HG03469 (cell line): ENCODE results near the gene PAPOLA.
A peak's percentile ranks its signal among the peaks of the same experiment; 100 is the strongest.

Source experiments
- ATAC-seq: cut with Tn5 transposase; IDR thresholded peaks from one replicate; pipeline ENCODE4 v1.9.1; 2021; ENCODE audit warnings: mild to moderate bottlenecking, moderate library complexity, moderate number of reproducible peaks; ENCODE audit not compliant: unreplicated experiment

The PAPOLA gene

GRCh38 chr14:96564389-96564788 lies 62.2 kb downstream of the PAPOLA start:
- ATAC-seq = no peak

DNA sequence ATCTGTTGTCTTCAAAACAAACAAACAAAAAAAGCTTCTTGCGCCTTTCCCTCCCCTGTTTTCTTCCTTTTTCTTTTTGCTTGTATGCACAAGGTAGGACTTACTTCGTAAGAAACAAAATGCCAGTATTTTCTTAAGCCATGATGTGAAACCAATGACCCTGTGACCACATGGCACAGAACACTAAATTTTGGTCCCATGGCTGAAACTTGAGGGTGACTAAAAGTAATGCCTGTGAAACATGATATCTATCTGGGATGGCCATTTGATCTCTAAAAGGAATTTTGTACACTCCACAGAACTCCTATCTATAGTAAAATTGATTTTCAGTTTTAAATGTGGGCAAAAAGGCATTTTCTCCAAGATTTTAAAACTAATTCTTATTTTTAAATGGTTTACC lies 63.6 kb downstream of the PAPOLA start:
- no peak for ATAC-seq

GRCh38 chr14:96567289-96567899 lies 65.2 kb downstream of the PAPOLA start:
- no peak for ATAC-seq

DNA sequence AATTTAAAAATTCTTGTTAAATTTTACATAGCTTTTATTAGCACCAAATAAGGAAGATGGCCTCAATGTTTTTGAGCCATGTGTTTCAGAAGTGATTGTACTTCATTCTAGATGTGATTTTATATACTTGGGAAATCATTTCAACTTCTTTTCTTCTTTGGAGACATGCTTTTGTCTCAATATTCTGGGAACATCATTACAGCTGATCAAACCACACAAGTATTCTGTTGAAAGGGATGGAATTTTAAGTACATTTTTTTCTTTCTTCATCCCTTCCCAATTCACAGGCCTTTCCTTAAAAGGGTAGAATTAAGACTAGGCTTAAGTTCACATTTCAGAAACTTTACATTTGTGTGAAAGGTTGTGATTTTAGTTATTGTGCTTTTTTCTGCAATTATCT lies 66.4 kb downstream of the PAPOLA start:
- no peak for ATAC-seq

GRCh38 chr14:96571311-96571710 lies 69.1 kb downstream of the PAPOLA start:
- no peak for ATAC-seq

GRCh38 chr14:96573473-96574100 lies 71.4 kb downstream of the PAPOLA start:
- no peak for ATAC-seq

DNA sequence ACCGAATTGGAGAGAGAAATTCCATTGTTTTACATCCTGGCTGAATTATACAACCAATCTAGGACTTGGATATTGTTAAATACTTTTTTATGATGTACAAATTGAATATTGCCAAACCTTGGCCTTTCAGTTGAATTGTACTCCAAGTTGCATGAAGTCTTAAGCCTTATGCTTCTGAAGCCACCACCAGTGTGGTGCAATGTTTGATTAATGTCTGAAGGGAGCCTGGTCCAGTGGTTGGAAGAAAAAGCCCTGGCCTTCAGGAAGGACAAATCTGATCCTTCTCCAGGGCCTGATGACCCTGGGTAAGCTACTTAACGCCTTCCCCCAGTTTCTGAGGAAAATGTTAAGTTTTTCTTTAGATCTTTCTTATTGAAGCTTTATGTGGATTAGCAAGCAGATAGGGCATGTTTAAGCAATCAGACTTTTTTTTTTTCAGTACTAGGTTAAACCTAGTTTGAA lies 72.0 kb downstream of the PAPOLA start:
- no peak for ATAC-seq

DNA sequence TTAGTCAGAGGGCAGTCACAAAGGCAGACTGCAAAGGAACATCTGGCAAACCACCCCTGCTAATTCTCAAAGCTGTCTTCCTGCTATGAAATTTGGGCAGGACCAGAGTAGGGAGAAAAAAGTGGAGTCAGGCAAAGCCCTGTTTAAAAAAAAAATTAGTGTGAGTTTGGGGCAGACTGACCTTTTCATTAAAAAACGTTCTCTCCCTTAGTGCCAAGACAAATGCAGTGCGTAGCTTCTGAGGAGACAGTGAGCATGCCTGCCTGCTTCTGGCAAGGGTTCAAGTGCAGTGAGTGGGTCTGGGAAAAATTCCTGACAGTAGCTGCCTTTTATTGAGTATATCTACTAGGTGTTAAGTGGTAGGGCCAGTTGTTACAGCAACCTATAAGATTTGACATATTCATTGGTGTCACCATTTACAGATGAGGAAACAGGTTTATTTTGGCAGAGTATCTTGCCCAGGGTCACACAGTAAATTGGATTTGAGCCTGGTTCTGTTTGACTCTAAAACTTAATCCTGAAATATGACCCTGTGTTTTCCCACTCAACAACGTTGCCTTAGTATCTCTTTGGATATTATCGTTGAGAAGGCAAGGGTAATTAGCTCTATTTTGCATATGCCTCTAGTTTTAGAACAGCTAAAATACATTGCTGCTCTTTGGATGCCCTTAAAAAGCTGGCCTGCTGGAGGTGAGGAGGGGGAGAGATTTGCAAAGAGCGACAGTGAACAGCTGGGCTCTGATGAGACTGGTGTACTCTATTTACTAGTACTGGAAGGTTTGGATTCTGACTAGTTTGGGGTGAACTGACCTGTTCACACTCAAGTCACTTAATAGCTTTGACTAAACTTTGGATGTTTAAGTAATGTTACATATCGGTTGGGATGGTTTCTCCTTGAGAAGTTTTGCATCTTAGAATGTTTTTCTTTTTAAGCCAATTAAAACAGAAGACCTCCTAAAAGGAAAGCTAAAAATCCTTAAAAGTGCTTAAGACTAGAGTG lies 72.8 kb downstream of the PAPOLA start:
- no peak for ATAC-seq

- ATAC-seq = no peak
Observed at GRCh38 chr14:96576359-96576758, 74.2 kb downstream of the PAPOLA start.

DNA sequence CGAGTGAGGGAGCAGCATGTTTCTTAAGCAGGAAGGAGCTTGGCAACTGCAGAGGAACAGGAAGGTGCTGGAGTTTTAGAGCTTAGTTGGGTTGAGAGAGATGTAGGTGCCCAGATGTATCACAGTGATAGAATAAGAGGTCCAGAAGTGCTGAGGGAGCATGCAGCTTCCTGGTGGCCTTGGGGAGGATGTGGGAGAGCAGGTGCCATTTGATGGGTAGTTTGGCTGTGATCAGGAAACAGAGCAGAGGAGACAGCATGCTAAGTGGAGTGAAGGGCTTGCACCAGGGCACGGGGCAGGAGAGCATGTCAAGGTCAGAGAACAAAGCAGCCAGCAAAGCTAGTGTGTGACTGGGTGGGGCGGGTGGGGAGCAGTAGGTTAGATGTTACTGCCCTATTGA lies 74.8 kb downstream of the PAPOLA start:
- ATAC-seq = no peak

DNA sequence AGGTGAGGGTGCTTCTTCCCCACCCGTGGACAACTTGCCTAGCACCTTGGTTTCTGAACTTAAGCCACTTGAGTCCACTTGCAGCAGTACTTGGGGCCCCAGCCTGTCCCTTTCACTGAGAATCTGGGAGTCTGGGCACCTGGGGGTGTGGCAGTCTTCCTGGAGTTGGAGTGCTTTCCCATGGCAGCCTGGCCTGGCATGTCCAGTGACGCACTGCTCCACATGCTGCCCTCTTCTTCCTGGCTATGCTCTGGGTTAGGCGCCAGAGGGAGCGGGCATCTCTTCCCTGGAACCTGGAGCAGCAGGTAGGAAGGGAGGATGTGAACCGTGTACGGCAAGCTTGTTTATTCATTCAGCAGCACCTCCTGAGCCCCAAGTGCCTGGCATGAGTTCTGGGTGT lies 76.4 kb downstream of the PAPOLA start:
- no peak for ATAC-seq

DNA sequence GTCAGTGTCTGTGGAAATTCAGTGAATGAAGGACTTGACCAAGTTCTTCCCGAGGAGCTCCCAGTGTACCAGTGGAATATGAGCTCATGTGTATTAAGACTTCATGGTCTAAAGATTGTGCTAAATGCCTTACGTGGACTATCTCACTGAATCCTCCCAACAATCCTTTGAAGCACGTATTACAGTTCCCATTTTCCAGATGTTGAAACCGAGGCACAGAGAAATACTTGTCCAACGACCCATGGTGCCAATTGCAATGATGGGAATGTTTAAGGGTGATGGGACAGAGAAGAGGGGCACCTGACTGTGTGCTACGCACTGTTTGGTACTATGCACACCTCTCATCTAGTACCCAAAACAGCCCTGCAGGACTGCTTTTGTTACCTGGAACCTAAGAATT lies 77.2 kb downstream of the PAPOLA start:
- no peak for ATAC-seq

DNA sequence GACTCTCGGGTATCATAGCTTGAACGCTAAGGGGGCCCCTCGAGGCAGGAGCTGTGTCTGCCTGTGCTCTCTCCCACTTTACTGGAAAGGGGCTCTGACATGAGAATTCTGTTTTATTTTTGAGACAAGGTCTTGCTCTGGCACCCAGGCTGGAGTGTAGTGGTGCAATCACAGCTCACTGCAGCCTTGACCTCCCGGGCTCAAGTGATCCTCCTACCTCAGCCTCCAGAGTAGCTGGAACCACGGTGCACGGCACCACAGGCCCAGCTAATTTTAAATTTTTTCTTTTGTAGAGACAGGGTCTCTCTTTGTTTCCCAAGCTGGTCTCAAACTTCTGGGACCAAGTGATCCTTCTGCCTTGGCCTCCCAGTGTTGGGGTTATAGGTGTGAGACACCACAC lies 77.7 kb downstream of the PAPOLA start:
- no peak for ATAC-seq

GRCh38 chr14:96580566-96580965 lies 78.4 kb downstream of the PAPOLA start:
- no peak for ATAC-seq

- no peak for ATAC-seq
Observed at GRCh38 chr14:96581026-96581425, 78.8 kb downstream of the PAPOLA start.

- no peak for ATAC-seq
Observed at GRCh38 chr14:96581902-96582301, 79.7 kb downstream of the PAPOLA start.

DNA sequence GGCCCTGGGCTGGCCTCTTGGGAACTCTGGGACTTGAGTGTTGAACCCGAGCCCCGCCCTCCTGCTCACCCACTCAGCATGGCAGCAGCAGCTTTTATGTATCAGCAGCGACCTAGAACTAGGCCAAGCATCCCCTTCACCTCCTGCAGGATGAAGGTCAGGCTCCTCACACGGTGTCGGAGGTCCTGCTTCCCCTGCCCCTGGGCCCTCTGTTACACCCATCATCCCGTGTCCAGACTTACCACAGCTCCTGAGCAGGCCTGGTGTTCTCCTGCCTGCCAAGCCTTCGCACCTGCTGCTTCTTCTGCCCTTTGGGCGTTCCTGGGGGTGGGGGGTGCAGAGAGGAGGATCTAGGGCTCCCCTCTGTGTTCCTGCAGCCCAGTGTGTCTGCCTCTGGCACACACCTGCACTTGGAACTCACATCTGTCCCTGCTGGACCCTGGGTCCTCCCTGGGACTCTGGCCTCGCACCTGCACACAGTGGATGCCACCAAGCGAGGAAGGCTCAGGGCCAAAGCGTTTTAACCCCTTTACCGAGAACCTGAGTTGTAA lies 80.3 kb downstream of the PAPOLA start:
- no peak for ATAC-seq

DNA sequence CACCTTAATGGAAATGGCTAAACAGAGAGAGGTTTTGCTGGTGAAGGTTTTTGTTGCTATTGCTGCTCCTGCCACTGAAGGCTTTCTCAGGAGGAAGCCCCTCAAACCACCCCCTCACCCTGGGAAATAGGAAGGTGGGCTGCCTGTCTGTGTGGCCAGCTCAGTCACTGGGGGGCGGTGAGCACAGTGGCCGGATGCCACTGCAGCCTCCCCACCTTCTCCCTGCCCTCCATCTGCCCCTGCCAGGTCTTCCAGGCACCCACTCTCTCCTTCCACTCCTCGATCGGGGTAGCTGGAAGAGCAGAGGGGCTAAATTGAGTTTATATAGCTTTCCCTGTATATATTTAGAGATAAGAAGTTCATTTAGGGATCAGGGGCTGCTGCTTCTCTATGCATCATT lies 80.8 kb downstream of the PAPOLA start:
- no peak for ATAC-seq

DNA sequence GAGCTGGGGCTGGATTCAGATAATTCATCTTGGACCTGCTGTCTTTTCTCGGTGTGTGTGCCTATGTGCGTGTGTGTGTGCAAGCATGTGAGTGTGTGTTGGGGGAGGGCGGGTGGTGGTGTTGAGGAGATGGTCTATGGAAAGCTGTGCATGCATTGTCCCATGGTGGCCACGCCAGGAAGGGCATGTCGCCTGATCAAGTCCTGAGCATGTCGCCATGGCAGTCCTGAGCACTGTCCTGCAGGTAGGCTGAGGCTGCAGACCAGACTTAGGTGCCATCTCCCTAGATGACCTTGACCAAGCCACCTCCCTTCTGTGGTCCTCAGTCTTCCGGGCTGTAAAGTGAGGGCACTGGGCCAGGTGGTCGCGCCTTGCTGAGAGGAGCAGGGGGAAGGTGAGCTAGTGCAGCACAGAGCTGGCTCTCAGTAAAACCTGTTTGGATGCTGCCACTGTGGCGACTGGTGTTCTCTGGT lies 81.4 kb downstream of the PAPOLA start:
- ATAC-seq = no peak

- peak; percentile 56 for ATAC-seq
Observed at GRCh38 chr14:96584199-96584906, 82.2 kb downstream of the PAPOLA start.
